Measurements from ENCODE around the gene CHSY1. TPM values are rescaled to one million over a fixed set of nuclear protein-coding genes. Genes with fewer than 3 reads are reported as not detected.

The CHSY1 gene
- total and polyA plus RNA-seq, 10 of the 15 experiments (the other 5 are each of a cell fraction or from before 2014, with no cell fraction given) = 1.4 to 31.2 (median 10.5) TPM

- TF ChIP-seq ATF3 (IDR thresholded peaks at IDR 0.05; ENCODE audit: borderline replicate concordance, extremely low read depth, low read depth, low read length) (0 out of 2 replicates have a peak, but pooled peaks have one; percentile 28), SPI1 (IDR thresholded peaks at IDR 0.05; ENCODE audit: borderline replicate concordance, insufficient read depth, low read depth, low read length) (no peak), YY1 (IDR thresholded peaks at IDR 0.05; ENCODE audit: low read depth, low read length) (peak; percentile 87; the same call in 1 of the 2 replicates), SIX5 (IDR thresholded peaks at IDR 0.05; ENCODE audit: low read depth, low read length, severe bottlenecking) (no peak), NBN (IDR thresholded peaks at IDR 0.05) (no peak), CBX5 (IDR thresholded peaks at IDR 0.05; ENCODE audit: low read depth) (no peak), BCL11A (IDR thresholded peaks at IDR 0.05; ENCODE audit: low read depth, low read length) (0 out of 2 replicates have a peak, but pooled peaks have one; percentile 26), RB1 (IDR thresholded peaks at IDR 0.05; ENCODE audit: borderline replicate concordance) (peak; percentile 67; the same call in 1 of the 2 replicates), MEF2A (IDR thresholded peaks at IDR 0.05; ENCODE audit: insufficient read depth, low read depth, low read length) (no peak), FOXM1 (IDR thresholded peaks at IDR 0.05; ENCODE audit: low read depth, low read length) (no peak), LARP7 (IDR thresholded peaks at IDR 0.05) (peak; percentile 82), ZSCAN29 (IDR thresholded peaks at IDR 0.05) (no peak; the same call in 1 of the 2 replicates), RFX5 (IDR thresholded peaks at IDR 0.05; ENCODE audit: low read depth, low read length) (no peak), ELK1 (IDR thresholded peaks at IDR 0.05; ENCODE audit: low read depth, low read length) (no peak), POLR2AphosphoS5 (IDR thresholded peaks at IDR 0.05; ENCODE audit: low read length) (peak; percentile 81), CREM (IDR thresholded peaks at IDR 0.05; ENCODE audit: low read depth) (peak; percentile 86), CHD4 (IDR thresholded peaks at IDR 0.05) (no peak), NFYB (IDR thresholded peaks at IDR 0.05; ENCODE audit: insufficient read depth, low read depth, low read length) (peak; percentile 80; the same call in 1 of the 2 replicates)
- TF ChIP-seq, protein P1, sequence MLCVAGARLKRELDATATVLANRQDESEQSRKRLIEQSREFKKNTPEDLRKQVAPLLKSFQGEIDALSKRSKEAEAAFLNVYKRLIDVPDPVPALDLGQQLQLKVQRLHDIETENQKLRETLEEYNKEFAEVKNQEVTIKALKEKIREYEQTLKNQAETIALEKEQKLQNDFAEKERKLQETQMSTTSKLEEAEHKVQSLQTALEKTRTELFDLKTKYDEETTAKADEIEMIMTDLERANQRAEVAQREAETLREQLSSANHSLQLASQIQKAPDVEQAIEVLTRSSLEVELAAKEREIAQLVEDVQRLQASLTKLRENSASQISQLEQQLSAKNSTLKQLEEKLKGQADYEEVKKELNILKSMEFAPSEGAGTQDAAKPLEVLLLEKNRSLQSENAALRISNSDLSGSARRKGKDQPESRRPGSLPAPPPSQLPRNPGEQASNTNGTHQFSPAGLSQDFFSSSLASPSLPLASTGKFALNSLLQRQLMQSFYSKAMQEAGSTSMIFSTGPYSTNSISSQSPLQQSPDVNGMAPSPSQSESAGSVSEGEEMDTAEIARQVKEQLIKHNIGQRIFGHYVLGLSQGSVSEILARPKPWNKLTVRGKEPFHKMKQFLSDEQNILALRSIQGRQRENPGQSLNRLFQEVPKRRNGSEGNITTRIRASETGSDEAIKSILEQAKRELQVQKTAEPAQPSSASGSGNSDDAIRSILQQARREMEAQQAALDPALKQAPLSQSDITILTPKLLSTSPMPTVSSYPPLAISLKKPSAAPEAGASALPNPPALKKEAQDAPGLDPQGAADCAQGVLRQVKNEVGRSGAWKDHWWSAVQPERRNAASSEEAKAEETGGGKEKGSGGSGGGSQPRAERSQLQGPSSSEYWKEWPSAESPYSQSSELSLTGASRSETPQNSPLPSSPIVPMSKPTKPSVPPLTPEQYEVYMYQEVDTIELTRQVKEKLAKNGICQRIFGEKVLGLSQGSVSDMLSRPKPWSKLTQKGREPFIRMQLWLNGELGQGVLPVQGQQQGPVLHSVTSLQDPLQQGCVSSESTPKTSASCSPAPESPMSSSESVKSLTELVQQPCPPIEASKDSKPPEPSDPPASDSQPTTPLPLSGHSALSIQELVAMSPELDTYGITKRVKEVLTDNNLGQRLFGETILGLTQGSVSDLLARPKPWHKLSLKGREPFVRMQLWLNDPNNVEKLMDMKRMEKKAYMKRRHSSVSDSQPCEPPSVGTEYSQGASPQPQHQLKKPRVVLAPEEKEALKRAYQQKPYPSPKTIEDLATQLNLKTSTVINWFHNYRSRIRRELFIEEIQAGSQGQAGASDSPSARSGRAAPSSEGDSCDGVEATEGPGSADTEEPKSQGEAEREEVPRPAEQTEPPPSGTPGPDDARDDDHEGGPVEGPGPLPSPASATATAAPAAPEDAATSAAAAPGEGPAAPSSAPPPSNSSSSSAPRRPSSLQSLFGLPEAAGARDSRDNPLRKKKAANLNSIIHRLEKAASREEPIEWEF (IDR thresholded peaks at IDR 0.05; ENCODE audit: insufficient replicate concordance, low read depth, low read length) = no peak
Observed at GRCh38 chr15:101251830-101252820, at the start of gene CHSY1 (continued).

Data from GM12878 (cell line).